ENCODE data around the gene RBM23.

DNA sequence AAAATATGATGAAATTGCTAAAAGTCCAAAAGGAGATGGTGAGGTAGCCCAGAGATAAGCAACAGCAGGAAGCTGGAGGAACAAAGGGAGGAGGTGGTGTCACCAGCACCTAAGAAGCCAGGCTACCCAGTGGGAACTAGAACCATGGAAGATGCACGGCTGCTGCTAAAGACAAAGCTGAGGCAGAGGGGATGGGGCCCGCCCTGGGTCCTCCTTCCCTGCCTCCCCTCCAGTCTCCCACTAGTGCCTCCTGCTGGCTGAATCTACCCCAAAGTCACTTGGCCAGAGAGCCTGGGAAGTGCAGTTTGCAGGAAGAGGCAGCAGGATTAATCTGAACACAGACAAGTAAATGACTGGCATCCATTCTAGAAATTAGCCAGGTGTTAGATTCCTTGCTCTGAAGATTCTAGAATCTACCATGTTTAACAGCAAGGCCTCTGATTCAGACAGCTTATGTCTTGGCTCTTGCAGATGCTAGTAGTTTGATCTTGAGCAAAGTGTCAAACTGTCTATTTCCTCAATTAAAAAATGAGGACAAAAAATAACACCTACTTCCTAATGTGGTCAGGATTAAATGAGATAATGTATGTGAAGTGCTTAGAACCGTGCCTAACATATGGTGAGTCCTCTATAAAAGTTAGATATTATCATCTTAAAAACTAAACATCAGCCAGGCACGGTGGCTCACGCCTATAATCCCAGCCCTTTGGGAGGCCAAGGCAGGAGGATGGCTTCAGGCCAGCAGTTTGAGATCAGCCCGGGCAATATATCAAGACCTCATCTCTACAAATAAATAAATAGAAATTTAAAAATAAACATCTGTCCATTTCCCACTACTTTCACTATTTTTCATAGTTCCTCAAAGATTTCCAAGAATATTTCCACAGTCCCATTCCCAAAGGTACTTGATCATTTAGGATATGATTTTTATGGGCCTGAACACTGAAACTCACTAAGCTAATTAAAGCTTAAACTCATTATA is 53.2 kb downstream of the RBM23 start:
- TF ChIP-seq, protein P1, sequence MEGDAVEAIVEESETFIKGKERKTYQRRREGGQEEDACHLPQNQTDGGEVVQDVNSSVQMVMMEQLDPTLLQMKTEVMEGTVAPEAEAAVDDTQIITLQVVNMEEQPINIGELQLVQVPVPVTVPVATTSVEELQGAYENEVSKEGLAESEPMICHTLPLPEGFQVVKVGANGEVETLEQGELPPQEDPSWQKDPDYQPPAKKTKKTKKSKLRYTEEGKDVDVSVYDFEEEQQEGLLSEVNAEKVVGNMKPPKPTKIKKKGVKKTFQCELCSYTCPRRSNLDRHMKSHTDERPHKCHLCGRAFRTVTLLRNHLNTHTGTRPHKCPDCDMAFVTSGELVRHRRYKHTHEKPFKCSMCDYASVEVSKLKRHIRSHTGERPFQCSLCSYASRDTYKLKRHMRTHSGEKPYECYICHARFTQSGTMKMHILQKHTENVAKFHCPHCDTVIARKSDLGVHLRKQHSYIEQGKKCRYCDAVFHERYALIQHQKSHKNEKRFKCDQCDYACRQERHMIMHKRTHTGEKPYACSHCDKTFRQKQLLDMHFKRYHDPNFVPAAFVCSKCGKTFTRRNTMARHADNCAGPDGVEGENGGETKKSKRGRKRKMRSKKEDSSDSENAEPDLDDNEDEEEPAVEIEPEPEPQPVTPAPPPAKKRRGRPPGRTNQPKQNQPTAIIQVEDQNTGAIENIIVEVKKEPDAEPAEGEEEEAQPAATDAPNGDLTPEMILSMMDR (IDR thresholded peaks at IDR 0.05; ENCODE audit: poor library complexity, severe bottlenecking) = no peak
- TF ChIP-seq POLR2AphosphoS5 (IDR thresholded peaks at IDR 0.05) = no peak
- no peak for TF ChIP-seq TAF1 (IDR thresholded peaks at IDR 0.05; ENCODE audit: low read depth)
- no peak for TF ChIP-seq EP300 (conservative IDR thresholded peaks at IDR 0.05; ENCODE audit: poor library complexity, severe bottlenecking)
- no peak for TF ChIP-seq RAD21 (conservative IDR thresholded peaks at IDR 0.05)
